Gastroesophageal sphincter (tissue), 3 donors: ENCODE data around the gene PPP2R2B.

ENCODE experiments used
- CTCF ChIP-seq, 4 experiments: fragments of 200-600 bp in 2 of 4; fragments of 450-650 bp in 2 of 4; sonication (generic) in 1 of 4; IDR thresholded peaks; one replicate each; pipeline ENCODE4 v1.5.1; 2017 to 2019; ENCODE audit warnings: antibody characterized with exemption in 4 of 4, mild to moderate bottlenecking in 2 of 4, moderate library complexity in 2 of 4
- POLR2A ChIP-seq, 2 donors: fragments of 450-650 bp; IDR thresholded peaks; one replicate each; pipeline ENCODE4 v1.6.1; 2017; ENCODE audit warnings: antibody characterized with exemption in 2 of 2, mild to moderate bottlenecking in 2 of 2, moderate library complexity in 1 of 2

- TF ChIP-seq CTCF (IDR thresholded peaks at IDR 0.05), result no peak
- TF ChIP-seq POLR2A (IDR thresholded peaks at IDR 0.05), result no peak
Observed at GRCh38 chr5:146924132-146924531, 45.6 kb upstream of the PPP2R2B start.
